Activated CD8-positive, alpha-beta memory T cell treated with anti-CD3 and anti-CD28 coated beads, Interleukin-2, amount 50 U/mL, for 48 hours (primary cell): ENCODE results near the gene MYL4.
"Not testable (repeated sequence)": the region's sequence is repeated elsewhere in the genome, so short reads cannot be mapped to it uniquely, and the experiment has no call there.

Experiments used
- DNase-seq: peaks from one replicate; pipeline ENCODE4 v3.0.0-alpha.2; 2020

The MYL4 gene

GRCh38 chr17:47208744-47209488 is at the start of gene MYL4:
MYL4 (plus strand) TSS chr17:47209348; CDS start chr17:47209423, 75 bp downstream.
- DNase-seq: no peak

DNA sequence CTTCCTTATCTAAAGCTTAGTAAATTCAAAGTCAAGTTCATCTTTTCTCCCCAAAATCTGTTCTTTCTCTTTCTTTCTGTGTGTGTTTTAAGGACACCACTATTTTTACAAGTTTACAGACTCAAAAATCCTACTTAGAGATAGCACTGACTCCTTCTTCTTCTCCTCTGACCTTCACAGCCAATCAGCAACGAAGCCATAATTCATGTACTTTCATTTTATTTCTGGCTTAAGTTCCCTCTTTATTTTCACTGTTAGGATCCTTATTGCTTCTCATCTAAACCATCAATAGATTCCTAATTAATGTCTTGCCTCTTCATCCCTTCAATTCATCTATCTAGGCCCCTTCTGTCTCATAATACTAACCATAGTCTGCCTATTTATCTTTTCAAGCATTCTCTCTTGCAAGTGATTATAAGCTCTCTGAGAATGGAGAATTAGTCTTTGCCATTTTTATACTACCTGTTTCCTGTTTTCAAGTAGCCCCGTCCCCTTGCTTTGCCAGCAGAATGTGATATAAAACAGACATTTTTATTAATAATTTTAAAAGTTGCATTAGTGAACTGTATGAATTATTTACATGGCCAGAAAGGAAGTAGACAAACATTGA is 47.0 kb upstream of the MYL4 start:
- no peak for DNase-seq

DNA sequence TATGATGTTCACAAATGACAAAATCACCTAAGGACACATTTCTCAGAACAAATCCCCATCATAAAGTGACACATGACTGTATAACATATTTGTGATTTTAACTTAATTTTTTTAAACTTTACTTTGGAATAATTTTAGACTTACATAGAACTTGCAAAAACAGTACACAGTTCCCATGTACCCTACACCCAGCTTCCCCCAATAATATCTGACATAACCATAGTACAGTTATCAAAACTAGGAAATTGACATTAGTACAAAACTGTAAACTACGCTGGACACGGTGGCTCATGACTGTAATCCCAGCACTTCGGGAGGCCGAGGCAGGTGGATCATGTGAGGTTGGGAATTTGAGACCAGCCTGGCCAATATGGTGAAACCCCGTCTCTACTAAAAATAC is 44.9 kb upstream of the MYL4 start:
- DNase-seq: no peak

- no peak for DNase-seq
Measured at GRCh38 chr17:47165137-47165536, 44.0 kb upstream of the MYL4 start.

- not testable (repeated sequence) for DNase-seq
Measured at GRCh38 chr17:47166854-47167253, 42.3 kb upstream of the MYL4 start.

DNA sequence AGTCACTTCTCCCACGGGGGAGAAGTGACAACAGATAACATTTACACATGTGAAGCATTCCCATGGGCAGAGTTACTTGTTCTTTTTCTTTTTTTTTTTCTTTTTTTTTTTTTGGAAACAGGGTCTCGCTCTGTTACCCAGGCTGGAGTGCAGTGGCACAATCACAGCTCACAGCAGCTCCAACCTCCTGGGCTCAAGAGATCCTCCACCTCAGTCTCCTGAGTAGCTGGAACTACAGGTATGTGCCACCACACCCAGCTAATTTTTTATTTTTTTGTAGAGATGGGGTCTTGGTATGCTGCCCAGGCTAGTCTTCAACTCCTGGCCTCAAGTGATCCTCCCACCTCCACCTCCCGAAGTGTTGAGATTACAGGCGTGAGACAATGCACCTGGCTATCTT is 40.3 kb upstream of the MYL4 start:
- DNase-seq: not testable (repeated sequence)

DNA sequence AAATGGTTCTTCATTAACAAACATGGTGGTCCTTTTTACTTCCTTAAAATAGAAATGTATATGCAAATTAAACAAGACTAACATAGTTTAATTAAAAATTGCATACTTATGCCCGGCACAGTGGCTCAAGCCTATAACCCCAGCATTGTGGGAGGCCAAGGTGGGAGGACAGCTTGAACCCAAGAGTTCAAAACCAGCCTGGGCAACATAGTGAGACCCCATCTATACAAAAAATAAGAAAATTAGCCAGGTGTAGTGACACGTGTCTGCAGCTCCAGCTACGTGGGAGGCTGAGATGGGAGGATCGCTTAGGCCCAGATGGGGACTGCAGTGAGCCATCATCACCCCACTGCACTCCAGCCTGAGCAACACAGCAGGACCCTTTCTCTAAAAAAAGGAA is 38.4 kb upstream of the MYL4 start:
- DNase-seq: no peak

GRCh38 chr17:47172696-47173565 is 36.2 kb upstream of the MYL4 start:
- no peak for DNase-seq

GRCh38 chr17:47174823-47175222 is 34.3 kb upstream of the MYL4 start:
- DNase-seq: not testable (repeated sequence)

DNA sequence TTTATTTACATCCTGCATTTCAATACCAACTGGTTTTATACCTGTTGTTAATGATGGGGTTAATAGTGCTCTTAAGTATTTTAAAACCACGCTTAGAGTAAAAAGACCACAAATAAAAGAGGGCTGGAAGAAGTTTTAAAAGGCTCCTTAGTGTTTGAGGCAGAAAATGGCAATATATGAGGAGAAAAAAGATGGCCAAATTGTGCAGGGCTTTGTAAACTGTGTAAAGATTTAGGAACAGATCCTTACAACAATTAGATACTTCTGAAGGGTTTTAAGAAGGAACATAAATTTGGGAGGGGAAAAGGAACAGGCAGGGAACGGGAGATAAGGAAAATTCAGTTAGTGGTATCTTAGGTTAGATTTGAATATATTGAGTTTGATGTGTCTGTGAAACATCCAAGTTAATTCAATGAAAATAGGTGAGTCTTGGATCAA is 32.7 kb upstream of the MYL4 start:
- DNase-seq: no peak

DNA sequence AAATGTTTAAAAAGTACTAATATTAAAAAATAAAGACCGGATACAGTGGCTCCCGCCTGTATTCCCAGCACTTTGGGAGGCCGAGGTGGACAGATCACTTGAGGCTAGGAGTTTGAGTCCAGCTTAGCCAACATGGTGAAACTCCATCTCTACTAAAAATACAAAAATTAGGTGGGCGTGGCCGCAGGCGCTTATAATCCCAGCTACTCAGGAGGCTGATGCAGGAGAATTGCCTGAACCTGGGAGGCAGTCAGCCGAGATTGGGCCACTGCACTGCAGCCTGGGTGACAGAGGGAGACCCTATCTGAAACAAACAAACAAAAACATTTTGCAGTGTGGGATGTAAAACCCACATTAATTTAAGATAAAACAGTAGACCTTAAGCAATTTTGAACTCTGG is 31.9 kb upstream of the MYL4 start:
- no peak for DNase-seq

DNA sequence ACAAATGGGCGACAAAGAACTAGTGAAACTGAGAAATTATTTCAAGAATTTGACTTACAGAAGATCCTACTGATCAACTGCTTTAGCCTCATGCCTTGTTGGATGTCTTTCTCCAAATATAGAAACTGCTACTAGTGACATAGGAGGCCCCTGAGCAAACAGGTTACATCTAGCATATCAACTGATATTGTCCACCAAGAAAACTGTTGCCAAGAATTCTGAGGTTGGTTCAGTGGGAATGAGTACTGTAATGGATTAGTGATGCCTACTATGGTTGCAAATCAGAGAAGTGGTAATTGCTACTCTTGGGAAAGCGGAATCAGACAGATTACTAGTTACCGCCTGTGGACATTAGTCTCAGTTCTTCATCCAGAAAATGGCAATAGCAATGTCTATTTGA is 30.0 kb upstream of the MYL4 start:
- DNase-seq: no peak

GRCh38 chr17:47180337-47180736 is 28.8 kb upstream of the MYL4 start:
- DNase-seq: no peak

DNA sequence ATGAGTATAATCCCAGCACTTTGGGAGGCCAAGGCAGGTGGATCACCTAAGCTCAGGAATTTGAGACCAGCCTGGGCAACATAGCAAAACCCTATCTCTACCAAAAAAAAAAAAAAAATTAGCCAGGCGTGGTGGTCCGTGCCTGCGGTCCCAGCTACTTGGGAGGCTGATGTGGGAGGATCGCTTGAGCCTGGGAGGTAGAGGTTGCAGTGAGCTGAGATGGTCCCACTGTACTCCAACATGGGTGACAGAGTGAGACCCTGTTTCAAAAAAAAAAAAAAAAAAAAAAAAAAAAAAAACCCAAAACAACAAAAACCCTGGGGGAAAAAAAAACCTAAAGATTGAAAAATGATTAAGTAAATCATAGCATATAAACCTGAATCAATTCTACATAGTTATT is 28.2 kb upstream of the MYL4 start:
- DNase-seq: not testable (repeated sequence)

DNA sequence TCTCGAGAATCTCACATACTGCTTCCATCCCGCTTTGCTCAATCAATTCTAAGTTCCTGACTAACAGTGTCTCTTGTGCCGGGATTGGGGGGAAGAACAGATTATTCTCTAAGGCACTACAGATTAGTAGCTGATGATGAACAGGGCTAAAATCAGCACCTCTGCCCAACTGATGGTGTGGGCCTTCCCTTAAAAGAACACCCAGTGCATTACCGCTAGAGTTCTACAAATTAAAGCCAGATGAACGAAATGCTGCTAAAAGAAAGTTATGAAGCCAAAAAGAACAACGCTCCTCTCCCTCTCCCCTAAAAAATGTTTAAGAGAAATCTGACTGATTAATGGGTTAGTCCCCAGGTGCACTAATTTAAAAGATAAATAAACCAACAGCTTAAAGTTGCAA is 24.5 kb upstream of the MYL4 start:
- DNase-seq: no peak

GRCh38 chr17:47188271-47188875 is 20.8 kb upstream of the MYL4 start:
- no peak for DNase-seq

DNA sequence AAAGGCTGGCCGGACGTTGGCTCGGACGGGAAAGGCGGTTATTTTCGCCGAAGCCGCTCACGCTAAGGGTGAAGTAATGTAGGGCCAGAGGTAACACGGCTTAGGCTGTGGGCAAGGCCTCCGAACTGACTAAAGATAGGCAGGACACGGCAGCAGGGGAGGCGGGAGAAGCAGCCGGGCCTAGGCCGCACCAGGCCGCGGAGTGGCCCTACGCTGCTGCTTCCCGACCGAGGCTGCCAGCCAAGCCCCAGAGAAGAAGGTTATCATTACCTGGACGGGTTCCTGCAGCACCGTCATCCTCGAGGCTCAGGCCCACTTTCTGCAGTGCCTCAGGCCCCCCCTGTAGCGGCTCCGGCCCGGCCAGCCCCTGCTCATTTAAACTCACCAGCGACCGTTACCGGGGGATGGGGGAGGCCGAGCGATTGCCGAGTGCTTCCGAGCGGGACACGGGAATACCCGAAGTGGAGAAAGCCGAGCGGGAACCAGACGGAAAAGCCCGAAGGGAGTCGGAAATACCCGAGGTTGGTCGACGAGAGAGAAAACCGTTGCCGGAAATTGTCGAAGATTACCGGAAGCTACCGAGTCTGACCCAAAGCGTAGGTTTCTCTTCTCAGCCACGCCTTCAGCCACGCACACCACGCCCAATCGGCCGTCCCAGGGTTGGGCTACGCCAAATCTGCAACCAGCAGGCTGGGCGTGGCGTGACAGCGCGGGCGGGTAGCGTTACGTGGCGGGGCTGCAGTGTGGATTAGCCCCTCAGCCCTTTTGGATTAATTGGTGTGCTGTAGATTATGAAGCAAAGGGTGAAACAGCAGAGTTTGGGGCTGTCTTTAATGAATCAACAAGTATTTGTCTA is 20.0 kb upstream of the MYL4 start, which contains the start of gene CDC27:
CDC27 (minus strand) TSS at position 420 of the 856 bp plus-strand sequence; CDS start at position 297, 123 bp downstream.
- DNase-seq: peak; percentile 100

DNA sequence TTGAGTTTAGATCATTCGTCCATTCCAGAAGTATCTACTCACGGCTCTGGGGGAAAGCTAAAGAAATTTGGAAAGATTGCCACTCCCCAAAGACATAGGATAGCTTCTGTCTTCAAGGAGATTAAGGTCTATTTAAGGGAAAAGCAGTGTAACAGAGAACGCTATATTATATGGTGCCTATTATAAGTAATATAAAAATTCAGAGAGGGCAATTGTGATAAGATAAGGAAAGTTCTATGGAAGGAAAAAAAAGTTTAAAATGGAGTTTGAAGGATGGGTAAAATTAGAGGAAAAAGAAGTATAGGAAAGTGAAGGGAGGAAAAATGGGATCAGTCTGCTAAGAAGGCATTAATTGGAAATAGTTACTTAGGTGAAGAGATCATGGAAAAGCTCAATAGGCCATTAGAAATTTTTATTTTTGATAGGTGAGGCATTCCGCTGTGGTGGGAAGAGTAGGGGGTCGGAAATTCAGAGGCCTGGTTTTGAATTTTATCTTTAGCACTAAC is 19.4 kb upstream of the MYL4 start:
- no peak for DNase-seq

DNA sequence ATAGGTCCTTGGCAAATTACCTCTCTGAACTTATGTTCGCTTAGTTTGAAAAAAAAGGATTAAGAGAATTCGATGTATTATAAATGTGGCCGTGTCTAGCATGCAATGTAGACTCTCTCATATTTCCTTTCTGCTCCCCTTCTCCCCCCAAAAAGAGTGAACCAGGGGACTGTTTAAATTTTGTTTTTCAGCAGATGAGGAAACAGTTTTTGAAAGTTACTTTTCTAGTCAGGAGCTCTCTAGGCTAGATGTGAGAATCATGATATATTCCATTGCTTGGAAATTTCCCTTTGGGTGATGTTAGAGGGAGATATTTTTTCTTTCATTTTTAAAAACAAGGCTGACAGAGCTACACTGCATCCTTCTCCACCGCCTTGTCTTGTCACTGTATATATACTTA is 18.9 kb upstream of the MYL4 start:
- no peak for DNase-seq

- DNase-seq: no peak
Measured at GRCh38 chr17:47190770-47191169, 18.4 kb upstream of the MYL4 start.

GRCh38 chr17:47192554-47192953 is 16.6 kb upstream of the MYL4 start:
- no peak for DNase-seq
